Adrenal gland (tissue), 5 donors: ENCODE results near the gene TFF2.

Experiments used
- POLR2A ChIP-seq, 2 donors: fragments of 450-650 bp; IDR thresholded peaks; one replicate each; pipeline ENCODE4 v1.6.1; 2017; ENCODE audit warnings: antibody characterized with exemption in 2 of 2, mild to moderate bottlenecking in 2 of 2, moderate library complexity in 1 of 2
- TF ChIP-seq, protein P1 (sequence below), 6 experiments: fragments of 450-650 bp in 4 of 6; fragments of 200-600 bp in 2 of 6; sonication (generic) in 1 of 6; IDR thresholded peaks; 1 replicate in 5 of 6; 2 replicates in 1 of 6; pipeline versions ENCODE4 v1.5.1 to v1.8.0; 2016 to 2021; ENCODE audit warnings: antibody characterized with exemption in 6 of 6, mild to moderate bottlenecking in 2 of 6, moderate library complexity in 1 of 6
- donor health status: DM: no; HTN: no; CAD: no.

DNA sequence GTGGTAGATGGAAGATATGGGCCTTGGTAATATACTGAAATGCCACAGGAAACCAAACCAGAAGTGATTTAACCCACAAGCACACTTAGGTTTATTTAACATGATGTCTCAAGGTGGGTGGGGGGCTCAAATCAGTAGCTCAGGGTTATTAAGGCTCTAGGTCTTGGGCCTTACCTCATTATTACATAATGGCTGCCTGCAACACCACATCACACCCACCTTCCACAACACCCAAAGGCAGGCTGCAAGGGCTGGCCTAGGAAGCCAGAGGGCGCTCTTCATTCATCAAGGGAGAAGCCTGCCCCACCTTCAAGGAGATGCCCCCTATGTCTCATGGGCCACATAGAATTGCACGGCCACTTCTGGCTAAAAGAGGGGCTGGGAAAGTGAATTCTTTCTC is 9.5 kb upstream of the TFF2 start:
- no peak for TF ChIP-seq POLR2A (IDR thresholded peaks at IDR 0.05)
- TF ChIP-seq, protein P1, sequence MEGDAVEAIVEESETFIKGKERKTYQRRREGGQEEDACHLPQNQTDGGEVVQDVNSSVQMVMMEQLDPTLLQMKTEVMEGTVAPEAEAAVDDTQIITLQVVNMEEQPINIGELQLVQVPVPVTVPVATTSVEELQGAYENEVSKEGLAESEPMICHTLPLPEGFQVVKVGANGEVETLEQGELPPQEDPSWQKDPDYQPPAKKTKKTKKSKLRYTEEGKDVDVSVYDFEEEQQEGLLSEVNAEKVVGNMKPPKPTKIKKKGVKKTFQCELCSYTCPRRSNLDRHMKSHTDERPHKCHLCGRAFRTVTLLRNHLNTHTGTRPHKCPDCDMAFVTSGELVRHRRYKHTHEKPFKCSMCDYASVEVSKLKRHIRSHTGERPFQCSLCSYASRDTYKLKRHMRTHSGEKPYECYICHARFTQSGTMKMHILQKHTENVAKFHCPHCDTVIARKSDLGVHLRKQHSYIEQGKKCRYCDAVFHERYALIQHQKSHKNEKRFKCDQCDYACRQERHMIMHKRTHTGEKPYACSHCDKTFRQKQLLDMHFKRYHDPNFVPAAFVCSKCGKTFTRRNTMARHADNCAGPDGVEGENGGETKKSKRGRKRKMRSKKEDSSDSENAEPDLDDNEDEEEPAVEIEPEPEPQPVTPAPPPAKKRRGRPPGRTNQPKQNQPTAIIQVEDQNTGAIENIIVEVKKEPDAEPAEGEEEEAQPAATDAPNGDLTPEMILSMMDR (IDR thresholded peaks at IDR 0.05) = no peak
